GM19238 (cell line): ENCODE measurements around the gene RAB26.

Experiments used
- DNase-seq: peaks from one replicate; pipeline ENCODE4 v3.0.0; 2011; ENCODE audit warnings: low spot score; ENCODE audit not compliant: insufficient read length

The RAB26 gene

DNA sequence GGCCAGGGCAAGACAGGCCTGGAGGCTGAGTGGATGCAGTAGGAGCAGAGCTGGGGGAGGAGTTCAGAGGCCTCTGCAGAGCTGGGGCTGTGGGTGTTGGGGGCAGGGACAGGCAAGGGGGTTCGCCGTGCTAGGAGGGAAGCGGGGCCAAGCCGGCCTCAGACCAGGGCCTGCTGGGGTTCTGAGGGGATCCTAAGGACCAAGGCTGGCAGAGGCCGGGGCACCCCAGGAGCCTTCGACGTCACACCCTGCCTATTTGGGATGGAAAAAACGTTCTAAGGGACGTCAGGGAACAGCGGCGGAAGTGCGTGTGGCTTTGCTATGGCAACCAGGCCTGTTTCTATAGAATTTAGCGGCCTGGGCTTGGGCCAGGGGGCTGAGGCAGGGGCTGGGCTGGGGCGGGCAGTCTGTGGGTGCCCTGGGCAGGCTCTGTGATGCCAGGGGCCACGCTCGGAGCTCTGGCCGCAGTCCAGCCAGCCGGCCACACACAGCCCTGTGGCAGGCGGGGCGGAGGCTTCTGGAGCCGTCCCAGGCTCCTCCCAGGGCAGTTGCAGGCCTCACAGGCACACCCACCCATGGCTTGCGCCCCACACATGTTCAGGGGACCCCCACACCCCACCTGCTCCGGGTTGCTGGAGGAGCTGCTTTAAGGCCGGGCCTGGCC is 10.9 kb downstream of the RAB26 start:
- no peak for DNase-seq

DNA sequence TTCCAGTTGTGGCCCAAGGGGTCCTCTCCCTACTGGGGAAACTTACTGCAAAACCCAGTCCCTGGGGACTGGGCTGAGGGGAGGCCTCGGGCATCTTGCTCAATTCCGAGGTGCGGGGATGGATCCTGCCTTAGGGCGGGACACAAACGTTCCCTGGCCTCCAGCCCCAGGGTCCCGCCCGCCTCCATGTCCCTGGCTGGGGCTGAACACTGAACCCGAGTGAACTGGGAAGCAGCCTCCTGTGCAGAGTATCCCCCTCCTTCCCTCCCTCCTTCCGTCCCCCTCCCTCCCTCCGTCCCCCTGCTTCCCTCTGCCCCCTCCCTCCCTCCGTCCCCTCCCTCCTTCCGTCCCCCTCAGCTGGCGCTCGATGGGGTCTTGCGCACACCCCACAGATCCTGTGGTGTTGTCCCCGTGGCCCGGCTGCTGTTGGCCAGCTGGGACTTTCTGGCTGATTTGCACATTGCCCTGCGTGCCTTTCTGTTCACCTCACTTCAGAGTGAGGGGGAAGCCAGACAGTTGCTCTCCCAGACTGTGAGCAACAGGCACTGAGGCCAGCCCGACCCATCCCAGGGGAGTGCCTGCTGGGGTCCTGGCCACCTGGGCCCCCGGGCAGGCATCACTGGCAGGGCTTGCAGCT is 12.6 kb downstream of the RAB26 start:
- DNase-seq = no peak

DNA sequence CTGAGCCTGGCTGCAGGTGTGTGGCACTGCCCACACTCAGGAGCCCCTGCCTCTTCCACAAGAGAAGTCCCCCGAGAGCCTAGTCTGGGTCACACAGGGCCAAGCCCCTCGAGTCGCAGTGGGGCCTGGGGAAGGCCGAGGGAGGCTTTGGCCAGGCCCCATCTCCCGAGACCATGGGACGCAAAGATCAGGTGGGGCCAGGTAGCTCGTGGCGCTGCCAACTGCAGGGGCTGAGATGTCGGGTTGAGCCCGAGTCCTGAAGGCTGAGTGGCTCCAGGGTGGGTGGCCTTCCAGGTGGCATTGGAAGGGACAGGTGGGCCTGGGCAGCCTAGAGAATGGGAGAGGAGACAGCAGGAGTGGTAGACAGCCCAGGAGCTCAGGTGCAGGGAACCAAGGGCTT is 13.5 kb downstream of the RAB26 start:
- no peak for DNase-seq

DNA sequence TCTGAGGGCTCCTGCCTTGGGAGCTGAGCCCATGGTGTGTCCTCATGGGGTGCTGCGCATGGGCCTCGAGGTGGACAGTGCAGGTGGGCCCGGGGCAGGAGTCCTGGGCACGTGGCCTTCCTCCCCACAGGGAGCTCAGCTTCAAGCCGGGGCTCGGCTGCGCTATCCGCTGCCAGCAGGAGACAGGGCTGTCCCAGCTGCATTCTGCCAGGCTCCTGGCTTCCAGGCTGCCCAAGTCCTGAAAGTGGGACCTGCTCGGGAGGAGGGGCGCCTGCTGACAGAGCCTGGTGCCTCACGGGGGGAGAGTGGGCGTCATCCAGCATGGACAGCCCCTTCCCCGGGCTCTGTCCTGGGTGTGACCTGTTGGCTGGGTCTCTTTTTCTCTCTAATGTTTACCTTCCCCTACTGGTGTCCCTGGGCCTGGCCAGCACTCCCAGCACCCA is 14.3 kb downstream of the RAB26 start:
- DNase-seq = no peak

DNA sequence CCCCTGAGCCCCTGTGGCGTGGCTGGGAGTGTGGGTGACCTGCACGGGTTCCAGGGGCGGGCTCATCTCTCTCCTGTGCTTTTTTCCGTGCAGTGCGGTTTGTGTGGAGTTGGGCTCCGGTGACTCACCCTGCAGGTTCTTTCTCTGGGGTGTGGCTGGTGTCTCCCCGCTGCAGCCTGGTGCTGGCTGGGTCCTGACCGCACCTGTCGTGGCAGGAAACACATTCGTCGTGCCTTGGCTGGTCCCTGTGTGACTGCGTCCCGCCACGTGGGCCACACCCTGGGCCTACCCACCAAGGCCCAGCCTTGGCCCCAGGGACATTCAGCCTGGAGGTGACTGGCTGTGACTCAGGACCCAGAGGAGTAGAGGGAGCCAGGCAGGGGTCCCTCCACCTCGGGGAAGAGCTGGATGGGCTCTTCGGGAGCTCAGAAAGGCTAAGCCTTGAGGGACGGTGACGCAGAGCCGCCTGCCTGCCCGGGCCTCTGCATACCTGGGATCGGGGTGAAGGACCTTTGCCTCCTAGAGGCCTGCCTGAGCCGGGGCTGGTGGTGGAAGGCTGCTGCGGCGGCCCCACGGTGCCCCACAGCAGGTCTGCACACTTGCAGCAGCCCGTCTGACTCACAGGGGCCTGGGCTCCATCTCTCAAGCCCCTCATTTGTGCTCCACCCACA is 14.9 kb downstream of the RAB26 start:
- DNase-seq = no peak

DNA sequence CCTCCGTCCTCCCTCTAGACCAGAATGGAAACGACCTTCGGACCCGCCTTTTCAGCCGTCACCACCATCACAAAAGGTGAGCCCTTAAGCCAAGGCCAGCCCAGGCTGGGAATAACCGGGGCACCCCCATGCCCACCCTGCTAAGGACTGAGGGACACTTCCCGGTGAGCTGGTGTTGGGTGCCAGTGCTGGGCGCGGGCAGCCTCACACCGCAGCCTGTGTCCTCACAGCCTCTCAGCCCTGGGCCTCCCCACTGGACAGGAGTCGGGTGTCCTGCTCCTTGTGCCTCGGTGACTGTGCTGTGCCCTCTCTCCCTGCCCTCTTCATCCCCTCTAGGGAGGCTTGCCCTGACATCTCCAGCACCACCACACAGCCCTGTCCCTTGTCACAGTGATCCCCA is 17.4 kb downstream of the RAB26 start:
- no peak for DNase-seq

DNA sequence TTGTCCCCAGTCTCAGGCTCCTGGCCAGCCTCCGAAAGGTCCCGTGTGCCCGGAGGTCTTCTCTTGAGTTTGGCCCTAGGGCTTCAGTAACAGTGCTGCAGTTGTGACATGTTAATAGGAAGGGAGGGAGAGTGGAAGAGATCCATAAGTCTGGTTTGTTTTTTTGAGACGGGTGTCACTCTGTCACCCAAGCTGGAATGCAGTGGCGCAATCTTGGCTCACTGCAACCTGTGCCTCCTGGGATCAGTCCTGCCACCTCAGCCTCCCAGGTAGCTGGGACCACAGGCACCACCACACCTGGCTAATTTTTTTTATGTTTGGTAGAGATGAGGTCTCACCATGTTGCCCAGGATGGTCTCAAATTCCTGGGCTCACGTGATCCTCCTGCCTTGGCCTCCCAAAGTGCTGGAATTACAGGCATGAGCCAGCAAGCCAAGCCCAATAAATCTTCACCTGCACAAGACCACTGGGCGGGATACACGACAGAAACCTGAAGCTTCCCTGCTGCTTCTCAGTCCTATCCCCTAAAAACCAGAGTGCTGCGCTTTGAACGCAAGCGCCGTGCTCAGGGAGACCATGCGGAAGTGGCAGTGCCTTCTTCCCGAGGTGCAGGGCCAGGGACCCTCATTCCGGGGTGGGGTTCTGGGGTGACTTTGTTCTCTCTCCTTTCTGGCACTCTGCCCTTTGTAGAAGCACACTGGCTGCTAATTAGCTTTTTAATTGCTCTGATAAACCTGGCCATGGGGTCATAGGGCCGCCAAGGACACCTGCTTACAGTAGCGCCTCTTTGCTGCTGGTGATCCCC is 18.0 kb downstream of the RAB26 start:
- DNase-seq = no peak

DNA sequence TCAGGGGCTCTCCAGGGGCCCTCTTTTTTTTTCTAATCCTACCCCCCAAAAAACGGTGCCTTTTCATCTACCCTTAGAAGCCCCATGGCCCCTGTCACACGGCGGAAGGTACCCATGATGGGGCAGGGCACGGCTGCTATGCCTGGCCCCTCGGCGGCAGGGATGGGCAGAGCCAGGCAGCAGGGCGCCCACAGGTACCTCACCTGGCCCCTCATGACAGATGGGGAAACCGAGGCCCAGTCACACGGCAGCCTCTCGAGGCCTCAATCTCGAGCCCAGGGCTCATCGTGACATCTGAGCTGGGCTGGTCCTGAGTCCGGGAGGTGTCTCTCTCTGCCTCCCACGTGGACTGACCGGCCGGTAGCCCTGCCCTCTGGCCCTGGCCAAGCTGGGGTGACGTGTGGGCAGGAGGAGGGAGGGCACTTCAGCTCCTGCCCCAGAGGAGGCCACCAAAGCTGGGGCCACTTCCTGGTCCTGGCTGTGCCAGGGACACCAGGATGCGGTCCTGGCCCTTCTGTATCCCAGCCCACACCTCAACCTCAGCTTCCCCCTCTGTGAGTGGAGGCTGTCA is 18.7 kb downstream of the RAB26 start:
- DNase-seq = no peak

DNA sequence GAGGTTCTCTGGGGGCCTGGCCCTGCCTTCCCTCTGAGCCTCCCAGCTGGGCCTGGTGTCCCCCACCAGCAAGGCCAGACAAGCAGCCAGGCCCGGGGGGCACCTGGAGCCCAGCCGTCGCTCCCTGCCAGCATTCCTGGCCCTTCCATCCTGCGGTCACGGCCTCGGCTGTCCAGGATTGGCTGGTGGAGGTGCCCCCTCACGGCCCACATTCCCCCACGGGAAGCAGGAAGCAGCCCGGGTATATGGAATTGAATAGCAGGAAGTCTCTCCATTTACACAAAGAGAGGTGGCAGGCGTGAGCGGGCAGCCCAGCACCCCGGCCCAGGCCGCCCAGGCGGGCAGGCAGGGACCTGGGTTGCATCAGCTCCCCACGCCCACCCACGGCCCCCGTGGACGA is 21.7 kb downstream of the RAB26 start:
- no peak for DNase-seq

DNA sequence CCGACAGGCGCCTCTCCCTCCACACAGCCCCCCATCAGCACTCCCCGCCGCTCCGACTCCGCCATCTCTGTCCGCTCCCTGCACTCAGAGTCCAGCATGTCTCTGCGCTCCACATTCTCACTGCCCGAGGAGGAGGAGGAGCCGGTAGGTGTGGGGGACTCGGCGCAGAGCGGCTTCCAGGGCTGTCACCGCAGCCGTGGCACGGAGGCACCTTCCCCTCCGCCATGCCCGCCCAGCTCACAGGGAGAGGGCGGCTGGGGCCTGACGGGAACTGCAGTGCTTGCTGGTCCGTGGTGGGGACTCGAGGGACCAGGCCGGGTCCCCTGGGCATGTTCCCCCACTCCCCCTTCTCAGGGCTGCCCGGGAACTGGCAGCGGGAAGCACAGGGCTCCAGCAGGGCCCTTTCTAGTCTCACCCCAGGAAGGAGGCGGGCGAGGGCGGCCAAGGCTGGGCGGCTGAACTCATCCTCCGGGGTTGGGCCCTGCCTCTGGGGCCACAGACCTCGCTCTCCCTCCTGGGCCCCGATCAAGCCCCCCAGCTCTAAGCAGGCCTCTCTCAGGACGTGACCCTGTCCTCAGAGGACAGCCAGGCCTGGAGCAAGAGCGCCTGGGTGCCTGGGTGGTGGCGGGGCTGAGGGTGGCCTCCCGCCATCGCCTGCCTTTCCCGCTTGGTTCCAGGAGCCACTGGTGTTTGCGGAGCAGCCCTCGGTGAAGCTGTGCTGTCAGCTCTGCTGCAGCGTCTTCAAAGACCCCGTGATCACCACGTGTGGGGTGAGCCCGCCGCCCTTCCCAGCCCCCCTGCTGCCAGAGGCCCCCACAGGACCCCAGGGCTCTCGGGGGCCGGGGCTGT is 22.4 kb downstream of the RAB26 start:
- no peak for DNase-seq

DNA sequence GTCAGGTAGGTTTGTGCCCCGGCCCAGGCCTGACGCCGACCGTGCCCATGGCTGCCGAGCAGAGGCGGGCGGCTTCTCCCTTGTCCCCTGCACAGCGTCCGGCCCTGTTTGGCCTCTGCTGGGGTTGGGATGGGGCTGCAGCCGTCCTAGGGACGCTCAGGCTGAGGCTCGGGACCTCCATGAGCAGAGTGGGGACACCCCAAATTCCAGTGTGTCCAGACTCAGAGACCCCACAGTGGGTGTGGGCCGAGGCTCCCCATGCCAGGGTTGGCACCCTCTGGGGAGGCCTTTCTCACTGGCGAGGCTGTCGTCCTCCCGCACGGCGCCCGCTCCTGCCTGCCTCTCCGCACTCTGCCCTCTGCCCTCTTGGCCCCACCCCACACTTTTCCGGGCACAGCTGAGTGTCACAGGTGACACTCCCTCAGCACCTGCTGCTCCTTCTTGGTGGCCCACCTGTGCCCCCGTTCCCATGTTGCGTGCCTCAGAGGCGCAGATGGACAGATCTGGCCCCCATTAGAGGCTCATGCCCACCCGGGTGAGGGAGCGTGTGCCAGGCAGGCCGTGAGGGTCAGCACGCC is 23.3 kb downstream of the RAB26 start:
- DNase-seq = no peak

DNA sequence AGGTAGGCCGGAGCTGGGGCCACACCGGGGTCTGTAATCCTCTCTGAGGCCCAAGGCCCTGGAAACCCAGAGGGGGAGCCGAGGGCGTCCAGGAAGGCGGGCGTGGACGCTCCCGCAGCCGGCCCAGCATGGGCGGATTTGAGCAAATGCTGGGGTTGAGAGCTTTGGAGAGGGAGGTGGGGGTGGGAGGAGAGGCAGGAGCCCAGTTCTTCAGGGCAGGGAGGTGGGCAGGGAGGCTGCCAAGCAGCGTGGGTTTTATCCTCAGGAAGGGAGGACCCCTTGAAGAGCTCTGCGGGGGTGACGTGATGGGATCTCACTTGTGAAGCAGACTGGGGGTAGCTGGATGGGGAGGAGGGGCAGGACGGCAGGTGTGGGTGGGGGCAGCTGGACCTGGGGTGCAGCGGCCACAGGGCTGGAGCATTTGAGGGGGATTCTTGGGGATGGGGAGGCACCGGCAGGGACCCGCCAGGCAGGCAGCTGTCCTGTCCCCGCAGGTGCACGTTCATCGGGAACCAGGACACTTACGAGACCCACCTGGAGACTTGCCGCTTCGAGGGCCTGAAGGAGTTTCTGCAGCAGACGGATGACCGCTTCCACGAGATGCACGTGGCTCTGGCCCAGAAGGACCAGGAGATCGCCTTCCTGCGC is 24.4 kb downstream of the RAB26 start:
- DNase-seq = no peak

DNA sequence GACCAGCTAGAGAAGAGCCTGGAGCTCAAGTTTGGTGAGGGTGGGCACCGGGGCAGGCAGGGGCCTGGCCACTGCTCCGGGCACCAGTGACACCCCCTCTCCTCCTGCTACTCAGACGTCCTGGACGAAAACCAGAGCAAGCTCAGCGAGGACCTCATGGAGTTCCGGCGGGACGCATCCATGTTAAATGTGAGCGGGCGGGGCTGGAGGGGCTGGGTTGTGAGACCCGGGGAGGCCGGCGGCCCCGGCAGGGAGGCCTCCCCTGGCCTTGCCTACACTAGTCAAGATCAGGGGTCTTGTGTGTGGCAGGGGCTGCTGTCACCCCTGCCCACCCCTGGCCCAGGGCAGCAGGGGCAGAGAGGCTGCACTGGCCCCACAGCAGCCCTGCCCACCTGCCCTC is 24.9 kb downstream of the RAB26 start:
- DNase-seq = no peak

DNA sequence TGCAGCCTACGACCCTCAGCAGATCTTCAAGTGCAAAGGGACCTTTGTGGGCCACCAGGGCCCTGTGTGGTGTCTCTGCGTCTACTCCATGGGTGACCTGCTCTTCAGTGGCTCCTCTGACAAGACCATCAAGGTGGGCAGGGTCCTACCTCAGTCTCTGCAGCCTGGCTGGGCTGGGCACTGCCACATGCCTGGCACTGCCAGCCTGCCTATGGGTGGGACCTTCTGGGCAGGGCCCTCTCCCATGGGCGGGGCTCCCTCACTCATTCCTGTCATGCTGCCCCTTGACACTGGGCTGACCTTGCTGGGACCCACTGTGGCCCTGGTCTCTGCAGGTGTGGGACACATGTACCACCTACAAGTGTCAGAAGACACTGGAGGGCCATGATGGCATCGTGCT is 25.5 kb downstream of the RAB26 start:
- DNase-seq = no peak

DNA sequence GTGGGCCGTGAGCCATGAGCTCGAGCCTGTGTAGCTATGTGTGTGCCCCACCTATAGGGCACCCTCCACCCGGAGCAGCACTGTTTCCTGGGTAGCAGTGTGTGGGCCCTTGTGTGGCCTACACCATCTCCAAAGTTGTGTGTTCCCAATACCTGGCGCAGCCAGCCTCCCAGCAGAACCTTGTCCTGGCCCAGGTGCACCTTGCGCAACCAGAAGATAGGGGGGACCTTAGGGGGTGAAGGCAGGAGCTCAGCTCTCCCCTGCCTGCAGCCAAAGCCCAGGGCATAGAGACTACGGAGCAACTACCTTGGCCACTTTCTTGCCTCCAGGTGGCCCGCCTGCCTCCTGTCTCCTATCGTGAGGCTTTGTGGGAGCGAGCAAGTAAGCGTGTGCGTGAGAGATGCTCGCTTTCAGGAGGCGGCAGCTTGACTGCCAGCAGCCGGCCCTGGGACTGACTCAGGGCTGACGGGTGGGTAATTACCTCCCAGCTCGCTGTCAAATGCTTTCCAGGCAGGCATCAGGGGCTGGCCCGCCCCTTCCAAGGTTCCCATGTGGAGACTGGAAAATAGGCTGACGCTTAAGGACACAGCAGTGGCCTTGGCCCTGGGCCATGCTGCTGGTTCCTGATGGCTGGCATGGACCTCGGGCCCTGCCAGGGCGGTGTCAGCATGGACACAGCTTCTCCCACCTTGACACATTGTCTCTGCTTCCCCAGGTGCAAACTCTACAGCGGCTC is 26.1 kb downstream of the RAB26 start:
- DNase-seq = no peak

DNA sequence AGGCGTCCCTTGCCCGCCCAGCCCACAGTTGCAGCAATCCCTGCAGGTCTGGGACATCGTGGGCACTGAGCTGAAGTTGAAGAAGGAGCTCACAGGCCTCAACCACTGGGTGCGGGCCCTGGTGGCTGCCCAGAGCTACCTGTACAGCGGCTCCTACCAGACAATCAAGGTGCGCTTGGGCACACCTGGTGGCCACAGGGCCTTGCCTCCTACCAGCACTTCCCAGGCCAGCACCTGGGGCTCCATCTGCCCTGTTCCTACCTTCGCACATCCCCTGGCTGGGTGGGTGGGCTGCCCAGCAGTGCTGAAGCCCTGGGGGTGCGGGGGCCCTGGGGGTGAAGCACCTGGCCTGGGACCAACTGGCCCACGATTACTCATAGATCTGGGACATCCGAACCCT is 27.0 kb downstream of the RAB26 start:
- DNase-seq = no peak

DNA sequence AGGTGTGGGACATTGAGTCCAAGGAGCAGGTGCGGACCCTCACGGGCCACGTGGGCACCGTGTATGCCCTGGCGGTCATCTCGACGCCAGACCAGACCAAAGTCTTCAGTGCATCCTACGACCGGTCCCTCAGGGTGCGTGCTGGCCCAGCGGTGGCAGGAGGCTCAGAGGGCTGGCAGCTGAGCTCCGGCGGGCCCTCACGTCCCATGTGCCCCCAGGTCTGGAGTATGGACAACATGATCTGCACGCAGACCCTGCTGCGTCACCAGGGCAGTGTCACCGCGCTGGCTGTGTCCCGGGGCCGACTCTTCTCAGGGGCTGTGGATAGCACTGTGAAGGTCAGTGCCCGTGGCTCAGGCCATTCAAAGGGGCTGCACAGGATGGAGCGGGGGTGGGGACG is 27.6 kb downstream of the RAB26 start:
- DNase-seq = no peak

DNA sequence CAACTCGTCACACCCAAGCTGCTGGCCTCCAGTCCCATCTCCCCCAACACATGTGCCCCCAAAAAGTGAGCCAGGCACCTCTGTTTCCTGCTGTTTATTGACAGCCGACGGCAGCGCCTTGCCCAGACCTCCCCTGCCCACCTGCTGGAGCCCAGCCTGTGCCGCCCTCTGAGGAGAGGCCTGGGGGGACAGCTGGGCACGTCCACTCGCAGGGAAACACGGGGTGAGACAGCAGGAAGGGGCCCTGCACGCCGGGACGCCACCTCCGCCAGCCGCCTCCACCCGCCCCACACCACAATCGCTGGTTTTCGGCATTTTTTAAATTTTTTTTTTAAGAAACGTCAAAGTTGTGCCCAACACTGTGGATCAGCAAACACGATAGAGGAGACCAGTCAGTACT is 28.7 kb downstream of the RAB26 start:
- DNase-seq = no peak

DNA sequence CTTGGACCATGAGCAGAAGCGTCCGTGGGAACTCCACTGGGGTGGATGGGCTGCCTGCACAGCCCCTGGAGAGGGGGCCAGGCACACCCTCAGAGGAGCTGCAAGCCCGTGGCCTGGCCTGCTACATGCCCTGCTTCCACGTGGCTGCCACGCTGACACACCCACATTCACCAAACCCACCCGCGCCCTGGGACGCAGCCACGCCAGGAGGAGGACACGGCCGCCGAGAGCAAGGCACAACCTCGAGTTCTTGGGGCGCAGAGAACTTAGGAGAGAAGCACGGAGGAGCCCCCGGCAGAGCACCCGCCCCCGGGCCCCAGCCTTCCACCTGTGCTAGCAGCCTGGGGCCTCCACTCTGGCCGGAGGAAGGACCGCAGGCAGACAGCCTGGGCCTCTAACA is 29.1 kb downstream of the RAB26 start:
- DNase-seq = no peak
